Astrocyte of the cerebellum (primary cell): ENCODE measurements around the gene IER3.

Experiments
- DNase-seq: peaks from one replicate; pipeline ENCODE4 v3.0.0-alpha.2; 2011; ENCODE audit warnings: low read depth
- H3K4me3 ChIP-seq: 2 replicates; pipeline ENCODE4 v1.5.1; 2011; ENCODE audit warnings: mild to moderate bottlenecking, low read depth, low read length, moderate library complexity
- in situ Hi-C: cut with HindIII; loops from 2 replicates; pipeline ENCODE4 v1.10.0; 2017; ENCODE audit warnings: low sequenced_read_pairs
- TF ChIP-seq, protein P1 (sequence below): IDR thresholded peaks from 2 replicates; pipeline ENCODE4 v1.5.1; 2012; ENCODE audit warnings: low read length, low read depth, moderate library complexity, mild to moderate bottlenecking; ENCODE audit errors: missing control alignments

Gene IER3

DNA sequence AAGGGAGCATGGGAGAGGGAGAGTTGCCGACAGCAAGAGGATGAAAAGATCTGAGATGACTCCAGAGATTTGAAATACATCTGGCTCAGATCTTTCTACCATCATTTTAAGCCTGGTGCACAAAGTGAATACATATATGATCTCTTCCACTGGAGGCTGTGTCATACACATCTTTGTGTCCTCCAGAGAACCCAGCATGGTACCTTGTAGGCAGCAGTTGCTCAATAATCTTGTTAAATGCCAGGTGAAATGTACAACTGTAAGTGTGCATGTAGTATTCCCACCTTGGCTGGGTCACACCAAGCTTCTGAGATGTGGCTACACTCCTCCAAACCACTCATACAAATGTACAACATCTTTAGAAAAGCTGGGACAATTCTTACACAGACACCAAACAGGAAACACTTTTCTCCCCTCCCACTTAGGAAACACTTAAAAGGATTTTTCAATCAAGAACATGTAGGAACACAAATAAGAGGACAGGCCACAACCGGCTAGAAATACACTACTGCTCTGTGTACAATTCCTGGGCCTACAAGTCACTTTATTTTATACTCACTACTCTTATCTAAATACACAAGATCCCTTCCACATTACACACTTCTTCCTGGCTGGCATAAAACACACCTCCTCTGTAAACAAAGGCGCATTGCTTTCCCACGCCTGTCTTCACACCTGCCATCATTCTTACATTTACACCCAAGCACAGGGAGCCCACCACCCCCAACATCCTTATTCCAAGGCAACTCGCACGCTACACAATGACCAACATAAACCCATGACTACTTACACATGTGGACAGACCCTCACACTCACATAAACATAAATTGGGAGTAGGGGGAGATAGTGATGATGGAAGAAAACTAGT is 3.8 kb upstream of the IER3 start:
- H3K4me3 ChIP-seq = no peak overlapping the region

DNA sequence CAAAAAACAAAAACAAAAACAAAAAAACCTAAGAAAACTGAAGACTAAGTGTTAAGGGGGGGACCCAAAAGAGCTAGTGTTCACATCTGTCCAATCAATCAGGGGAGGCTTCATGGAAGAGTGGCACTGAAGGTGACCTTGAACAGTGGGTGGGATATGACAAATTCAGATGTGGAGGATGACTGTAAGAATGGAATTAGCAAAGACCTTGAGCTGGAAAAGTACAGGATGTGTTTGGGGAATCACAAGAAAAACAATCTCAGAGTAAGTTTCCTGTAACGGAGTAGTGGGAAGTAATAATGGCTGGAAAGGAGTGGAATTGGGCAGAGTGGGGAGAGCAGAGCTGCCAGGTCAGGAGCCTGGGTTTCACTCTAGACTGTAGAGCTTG is 2.9 kb upstream of the IER3 start:
- in situ Hi-C loops = loop anchor here (5.0 kb wide), 1 partner anchor 55 kb away; no protein-coding TSS in a partner anchor
- TF ChIP-seq, protein P1, sequence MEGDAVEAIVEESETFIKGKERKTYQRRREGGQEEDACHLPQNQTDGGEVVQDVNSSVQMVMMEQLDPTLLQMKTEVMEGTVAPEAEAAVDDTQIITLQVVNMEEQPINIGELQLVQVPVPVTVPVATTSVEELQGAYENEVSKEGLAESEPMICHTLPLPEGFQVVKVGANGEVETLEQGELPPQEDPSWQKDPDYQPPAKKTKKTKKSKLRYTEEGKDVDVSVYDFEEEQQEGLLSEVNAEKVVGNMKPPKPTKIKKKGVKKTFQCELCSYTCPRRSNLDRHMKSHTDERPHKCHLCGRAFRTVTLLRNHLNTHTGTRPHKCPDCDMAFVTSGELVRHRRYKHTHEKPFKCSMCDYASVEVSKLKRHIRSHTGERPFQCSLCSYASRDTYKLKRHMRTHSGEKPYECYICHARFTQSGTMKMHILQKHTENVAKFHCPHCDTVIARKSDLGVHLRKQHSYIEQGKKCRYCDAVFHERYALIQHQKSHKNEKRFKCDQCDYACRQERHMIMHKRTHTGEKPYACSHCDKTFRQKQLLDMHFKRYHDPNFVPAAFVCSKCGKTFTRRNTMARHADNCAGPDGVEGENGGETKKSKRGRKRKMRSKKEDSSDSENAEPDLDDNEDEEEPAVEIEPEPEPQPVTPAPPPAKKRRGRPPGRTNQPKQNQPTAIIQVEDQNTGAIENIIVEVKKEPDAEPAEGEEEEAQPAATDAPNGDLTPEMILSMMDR = no peak
- H3K4me3 ChIP-seq = no peak overlapping the region
- DNase-seq = no peak

More for the DNA sequence above, 3.8 kb upstream of the IER3 start:
- no peak for DNase-seq
- in situ Hi-C loops = loop anchor here (5.0 kb wide), 1 partner anchor 54 kb away; no protein-coding TSS in a partner anchor
- TF ChIP-seq, protein P1 = no peak

DNA sequence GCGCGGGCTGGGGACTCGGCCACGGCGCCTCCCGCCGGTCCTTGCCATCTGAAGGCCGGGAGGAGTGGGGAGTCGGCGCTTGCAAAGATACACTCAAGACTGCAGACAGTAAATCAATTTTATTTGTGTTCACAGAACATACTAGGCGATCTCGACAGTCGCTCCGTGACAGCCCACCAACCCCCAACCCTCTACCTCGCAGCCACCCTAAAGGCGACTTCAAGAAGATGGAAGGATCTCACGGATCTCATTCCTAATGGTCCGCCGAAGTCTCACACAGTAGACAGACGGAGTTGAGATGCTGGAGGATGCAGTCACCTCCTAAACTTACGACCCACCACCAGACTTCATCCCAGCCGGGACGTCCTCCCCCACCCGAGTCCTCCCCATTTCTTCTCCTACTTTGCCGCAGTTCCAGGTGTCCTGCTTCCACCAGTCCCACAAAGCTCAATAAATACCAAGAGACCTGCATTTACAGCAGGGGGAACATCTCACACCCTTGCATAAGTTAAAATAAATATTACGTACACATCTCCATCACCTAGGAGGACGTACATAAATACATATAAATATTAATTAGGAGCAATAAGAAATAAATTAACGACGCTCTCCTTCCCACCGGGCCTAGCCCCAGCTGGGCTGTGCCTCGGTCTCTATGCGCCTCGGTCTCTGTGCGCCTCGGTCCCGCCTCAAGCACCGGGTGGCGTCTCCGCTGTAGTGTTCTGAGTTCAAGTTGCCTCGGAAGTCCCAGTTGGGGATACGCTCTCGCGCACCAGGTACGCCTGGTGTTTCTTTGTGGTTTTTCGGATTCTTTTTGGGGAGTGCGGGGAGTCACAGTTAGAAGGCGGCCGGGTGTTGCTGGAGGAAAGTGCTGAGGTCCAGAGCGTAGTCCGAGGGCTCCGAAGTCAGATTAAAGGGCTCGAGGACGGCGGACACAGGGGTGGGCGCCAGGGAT is 971 bp downstream of the IER3 start:
- TF ChIP-seq, protein P1 = no peak
- in situ Hi-C loops = no loop called here
- DNase-seq = no peak
- H3K4me3 ChIP-seq = peak overlapping the region; percentile 79

DNA sequence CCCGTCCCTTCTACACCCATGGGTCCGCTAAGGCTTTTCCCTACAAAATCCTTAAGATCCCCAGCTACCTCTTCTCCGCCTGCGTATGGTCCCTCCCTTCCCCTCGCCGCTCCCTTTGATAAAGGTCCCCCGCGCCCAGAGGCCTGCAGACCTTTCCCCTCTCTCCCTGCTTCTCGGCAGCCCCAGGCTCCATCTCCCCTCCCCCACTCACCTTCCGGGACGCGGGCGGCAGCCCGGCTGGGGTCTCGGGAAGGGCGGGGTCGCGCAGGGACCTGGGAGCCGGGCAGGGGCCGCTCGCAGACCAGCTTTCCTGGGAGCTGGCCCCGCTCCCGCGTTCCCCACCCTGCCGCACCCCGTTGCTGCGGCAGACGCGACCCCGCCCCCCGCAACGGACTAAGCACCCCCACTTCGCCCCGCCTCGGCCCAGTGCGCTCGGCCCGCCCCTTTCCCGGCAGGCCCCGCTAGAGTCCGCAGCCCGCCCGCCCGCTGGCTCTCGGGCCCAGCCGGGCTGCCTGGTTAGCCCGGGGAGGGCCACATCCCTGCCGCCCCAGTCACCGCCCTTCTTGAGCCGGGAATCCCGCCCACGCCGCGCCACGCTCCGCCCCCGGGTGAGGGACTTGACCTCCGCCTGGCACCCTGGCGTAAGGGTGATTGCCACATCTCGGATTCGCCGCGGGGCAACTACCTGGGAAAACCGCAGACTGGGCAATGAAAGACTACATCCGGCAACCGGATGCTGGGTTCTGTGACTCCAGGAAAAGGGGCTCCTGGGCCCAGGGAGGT is 1.8 kb downstream of the IER3 start, which contains the start of gene FLOT1:
TSS of gene FLOT1 (minus strand) at position 372 of the 783 bp plus-strand sequence. CDS start 498 bp downstream, outside the sequence.
- peak within 1 kb of the TSS; percentile 79 for H3K4me3 ChIP-seq
- peak; percentile 82 for DNase-seq
- TF ChIP-seq, protein P1 = no peak
- in situ Hi-C loops = no loop called here

DNA sequence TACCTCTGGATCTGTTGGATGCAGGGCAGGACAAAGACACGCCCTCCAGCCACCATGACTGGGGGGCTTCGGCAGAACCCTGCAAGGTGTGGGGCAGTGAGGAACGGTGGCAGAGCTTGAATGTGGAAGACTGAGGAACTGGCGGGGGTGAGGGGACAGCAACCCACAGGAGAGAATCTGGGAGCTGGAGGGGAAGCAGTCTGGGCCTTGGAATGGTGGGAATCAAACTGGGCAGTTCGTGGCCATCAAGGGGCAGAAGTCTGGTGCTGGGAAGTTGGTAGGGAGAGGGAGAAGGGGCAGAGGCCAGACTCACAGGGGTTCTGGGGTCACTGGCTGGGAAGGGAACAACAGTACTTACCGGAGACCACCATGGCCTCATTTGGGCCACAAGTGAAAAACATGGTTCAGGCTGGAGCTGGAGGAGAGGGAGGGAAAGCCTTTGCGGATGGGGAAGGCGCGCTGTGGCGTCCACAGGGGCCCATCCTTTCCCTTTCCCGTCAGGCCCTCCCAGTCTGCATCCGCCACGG is 2.5 kb downstream of the IER3 start:
- in situ Hi-C loops = no loop called here
- DNase-seq = no peak
- TF ChIP-seq, protein P1 = no peak
- peak overlapping the region; percentile 79 for H3K4me3 ChIP-seq
